SH-SY5Y (cell line): Measurements from ENCODE around the gene C9orf72.

Experiments used
- GATA2 ChIP-seq: IDR thresholded peaks from 2 replicates; pipeline ENCODE4 v1.6.1; 2011; ENCODE audit warnings: mild to moderate bottlenecking, low read depth, low read length
- GATA3 ChIP-seq: IDR thresholded peaks from 2 replicates; pipeline ENCODE4 v1.6.1; 2011; ENCODE audit warnings: low read depth, mild to moderate bottlenecking, low read length, moderate library complexity

Gene C9orf72

GRCh38 chr9:27591093-27591492 is 17.8 kb upstream of the C9orf72 start:
- TF ChIP-seq GATA3 (no peak), GATA2 (no peak)

- TF ChIP-seq GATA2 (no peak), GATA3 (no peak)
These were observed 17.4 kb upstream of the C9orf72 start for GRCh38 chr9:27590651-27591050.

GRCh38 chr9:27589462-27589861 is 16.2 kb upstream of the C9orf72 start:
- TF ChIP-seq GATA2 (no peak), GATA3 (no peak)

GRCh38 chr9:27586304-27586703 is 13.0 kb upstream of the C9orf72 start:
- no peak for TF ChIP-seq GATA2
- TF ChIP-seq GATA3, result no peak

GRCh38 chr9:27584931-27585330 is 11.7 kb upstream of the C9orf72 start:
- TF ChIP-seq GATA3, result no peak
- no peak for TF ChIP-seq GATA2

GRCh38 chr9:27582794-27583193 is 9.5 kb upstream of the C9orf72 start:
- TF ChIP-seq GATA3 (no peak), GATA2 (no peak)

GRCh38 chr9:27581826-27582225 is 8.5 kb upstream of the C9orf72 start:
- TF ChIP-seq GATA2 (no peak), GATA3 (no peak)

- TF ChIP-seq GATA3 (no peak), GATA2 (0 out of 2 replicates have a peak, but pooled peaks have one; percentile 5)
These were observed 631 bp upstream of the C9orf72 start for GRCh38 chr9:27573634-27574590.

GRCh38 chr9:27572566-27572917 is 739 bp downstream of the C9orf72 start:
- TF ChIP-seq GATA2 (peak; percentile 64), GATA3 (no peak)

- TF ChIP-seq GATA3 (no peak), GATA2 (no peak)
These were observed 1.2 kb downstream of the C9orf72 start for GRCh38 chr9:27572061-27572460.

GRCh38 chr9:27571011-27571410 is 2.3 kb downstream of the C9orf72 start:
- TF ChIP-seq GATA2, result no peak
- TF ChIP-seq GATA3, result no peak

- TF ChIP-seq GATA3 (no peak), GATA2 (no peak)
These were observed 3.9 kb downstream of the C9orf72 start for GRCh38 chr9:27569406-27569805.

- TF ChIP-seq GATA3 (no peak), GATA2 (no peak)
These were observed 7.2 kb downstream of the C9orf72 start for GRCh38 chr9:27566118-27566517.

- no peak for TF ChIP-seq GATA3
- TF ChIP-seq GATA2, result no peak
These were observed 7.6 kb downstream of the C9orf72 start for GRCh38 chr9:27565696-27566095.

- TF ChIP-seq GATA3 (no peak), GATA2 (no peak)
These were observed 8.6 kb downstream of the C9orf72 start for GRCh38 chr9:27564670-27565069.

- TF ChIP-seq GATA2 (no peak), GATA3 (no peak)
These were observed 9.4 kb downstream of the C9orf72 start for GRCh38 chr9:27563738-27564430.
